HL-60 (cell line): ENCODE measurements around the gene MAPKAPK3.
A peak's percentile ranks its signal among the peaks of the same experiment; 100 is the strongest.

ENCODE experiments used
- DNase-seq, 2 experiments: peaks; one replicate each; pipeline ENCODE4 v3.0.0-alpha.2; 2010 to 2020; ENCODE audit warnings: low read depth in 1 of 2, low spot score in 1 of 2
- H3K27ac ChIP-seq: fragments of 250-450 bp; sonication (Bioruptor Pico); replicated peaks from 2 replicates; pipeline ENCODE4 v1.5.1; 2020; ENCODE audit warnings: mild to moderate bottlenecking, moderate library complexity
- H3K27me3 ChIP-seq: fragments of 250-450 bp; sonication (Bioruptor Pico); 2 replicates; pipeline ENCODE4 v1.5.1; 2021; ENCODE audit warnings: mild to moderate bottlenecking, moderate library complexity; ENCODE audit not compliant: insufficient read depth, poor library complexity, severe bottlenecking
- H3K4me3 ChIP-seq: replicated peaks from 2 replicates; pipeline ENCODE4 v1.5.1; 2011; ENCODE audit warnings: mild to moderate bottlenecking, control low read depth, low read length; ENCODE audit not compliant: insufficient read depth
- GABPA ChIP-seq: IDR thresholded peaks from 2 replicates; pipeline ENCODE4 v1.6.1; 2012; ENCODE audit warnings: low read depth
- POLR2AphosphoS5 ChIP-seq: IDR thresholded peaks from 2 replicates; pipeline ENCODE4 v1.6.1; 2012; ENCODE audit warnings: low read depth
- SPI1 ChIP-seq: IDR thresholded peaks from 2 replicates; pipeline ENCODE4 v1.6.1; 2012; ENCODE audit warnings: low read depth, mild to moderate bottlenecking, borderline replicate concordance
- TF ChIP-seq, protein P1 (sequence below): IDR thresholded peaks from 2 replicates; pipeline ENCODE4 v1.6.1; 2012; ENCODE audit warnings: low read depth; ENCODE audit not compliant: insufficient replicate concordance
- TF ChIP-seq, protein P2 (sequence below): IDR thresholded peaks from one replicate; pipeline ENCODE4 v1.5.1; 2011; ENCODE audit warnings: low read length, control low read depth, inconsistent platforms; ENCODE audit not compliant: insufficient read depth

MAPKAPK3 gene

DNA sequence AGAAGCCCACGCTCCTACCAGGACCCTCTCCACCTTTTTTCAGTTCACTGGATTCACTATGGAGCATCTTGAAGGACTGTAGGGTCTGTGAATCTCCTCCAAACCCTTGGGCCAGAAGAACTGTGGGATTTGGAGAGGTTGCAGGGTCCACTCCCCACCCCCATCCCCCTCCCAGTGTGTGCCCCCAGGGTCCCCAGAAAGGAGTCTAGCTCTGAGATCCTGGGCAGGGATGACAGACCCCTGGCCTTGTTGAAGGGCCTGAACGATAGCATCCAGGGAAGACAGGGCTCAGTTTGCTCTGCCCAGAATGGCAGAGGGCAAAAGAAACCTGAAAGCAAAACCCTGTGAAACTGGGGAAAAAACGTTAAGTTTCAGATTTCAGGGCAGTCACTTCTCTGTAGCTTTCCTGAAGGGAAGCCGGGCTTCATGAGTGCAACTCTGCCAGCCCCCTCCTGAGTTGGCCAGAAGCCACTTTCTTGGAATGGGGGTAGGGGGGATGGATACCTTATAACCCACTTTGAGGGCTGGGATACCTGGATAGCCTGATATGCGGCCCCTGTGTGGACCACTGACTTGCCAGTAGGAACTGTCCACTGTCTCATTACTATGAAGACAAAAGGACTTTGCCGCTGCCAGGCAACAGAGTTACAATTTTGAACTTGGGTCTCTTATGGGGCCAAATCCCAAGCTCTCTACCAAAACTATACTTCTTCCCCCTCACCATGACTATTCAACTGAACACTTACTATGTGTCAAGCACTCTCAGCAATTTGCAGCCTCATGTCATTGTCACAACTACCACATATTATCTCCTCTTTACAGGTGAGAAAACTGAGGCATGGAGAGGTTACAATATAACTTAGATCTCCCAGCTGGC lies 3.7 kb upstream of the MAPKAPK3 start:
- DNase-seq, result no peak
- TF ChIP-seq, protein P1, sequence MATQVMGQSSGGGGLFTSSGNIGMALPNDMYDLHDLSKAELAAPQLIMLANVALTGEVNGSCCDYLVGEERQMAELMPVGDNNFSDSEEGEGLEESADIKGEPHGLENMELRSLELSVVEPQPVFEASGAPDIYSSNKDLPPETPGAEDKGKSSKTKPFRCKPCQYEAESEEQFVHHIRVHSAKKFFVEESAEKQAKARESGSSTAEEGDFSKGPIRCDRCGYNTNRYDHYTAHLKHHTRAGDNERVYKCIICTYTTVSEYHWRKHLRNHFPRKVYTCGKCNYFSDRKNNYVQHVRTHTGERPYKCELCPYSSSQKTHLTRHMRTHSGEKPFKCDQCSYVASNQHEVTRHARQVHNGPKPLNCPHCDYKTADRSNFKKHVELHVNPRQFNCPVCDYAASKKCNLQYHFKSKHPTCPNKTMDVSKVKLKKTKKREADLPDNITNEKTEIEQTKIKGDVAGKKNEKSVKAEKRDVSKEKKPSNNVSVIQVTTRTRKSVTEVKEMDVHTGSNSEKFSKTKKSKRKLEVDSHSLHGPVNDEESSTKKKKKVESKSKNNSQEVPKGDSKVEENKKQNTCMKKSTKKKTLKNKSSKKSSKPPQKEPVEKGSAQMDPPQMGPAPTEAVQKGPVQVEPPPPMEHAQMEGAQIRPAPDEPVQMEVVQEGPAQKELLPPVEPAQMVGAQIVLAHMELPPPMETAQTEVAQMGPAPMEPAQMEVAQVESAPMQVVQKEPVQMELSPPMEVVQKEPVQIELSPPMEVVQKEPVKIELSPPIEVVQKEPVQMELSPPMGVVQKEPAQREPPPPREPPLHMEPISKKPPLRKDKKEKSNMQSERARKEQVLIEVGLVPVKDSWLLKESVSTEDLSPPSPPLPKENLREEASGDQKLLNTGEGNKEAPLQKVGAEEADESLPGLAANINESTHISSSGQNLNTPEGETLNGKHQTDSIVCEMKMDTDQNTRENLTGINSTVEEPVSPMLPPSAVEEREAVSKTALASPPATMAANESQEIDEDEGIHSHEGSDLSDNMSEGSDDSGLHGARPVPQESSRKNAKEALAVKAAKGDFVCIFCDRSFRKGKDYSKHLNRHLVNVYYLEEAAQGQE, result no peak
- TF ChIP-seq SPI1 (no peak), GABPA (no peak), POLR2AphosphoS5 (no peak)
- TF ChIP-seq, protein P2, sequence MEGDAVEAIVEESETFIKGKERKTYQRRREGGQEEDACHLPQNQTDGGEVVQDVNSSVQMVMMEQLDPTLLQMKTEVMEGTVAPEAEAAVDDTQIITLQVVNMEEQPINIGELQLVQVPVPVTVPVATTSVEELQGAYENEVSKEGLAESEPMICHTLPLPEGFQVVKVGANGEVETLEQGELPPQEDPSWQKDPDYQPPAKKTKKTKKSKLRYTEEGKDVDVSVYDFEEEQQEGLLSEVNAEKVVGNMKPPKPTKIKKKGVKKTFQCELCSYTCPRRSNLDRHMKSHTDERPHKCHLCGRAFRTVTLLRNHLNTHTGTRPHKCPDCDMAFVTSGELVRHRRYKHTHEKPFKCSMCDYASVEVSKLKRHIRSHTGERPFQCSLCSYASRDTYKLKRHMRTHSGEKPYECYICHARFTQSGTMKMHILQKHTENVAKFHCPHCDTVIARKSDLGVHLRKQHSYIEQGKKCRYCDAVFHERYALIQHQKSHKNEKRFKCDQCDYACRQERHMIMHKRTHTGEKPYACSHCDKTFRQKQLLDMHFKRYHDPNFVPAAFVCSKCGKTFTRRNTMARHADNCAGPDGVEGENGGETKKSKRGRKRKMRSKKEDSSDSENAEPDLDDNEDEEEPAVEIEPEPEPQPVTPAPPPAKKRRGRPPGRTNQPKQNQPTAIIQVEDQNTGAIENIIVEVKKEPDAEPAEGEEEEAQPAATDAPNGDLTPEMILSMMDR, result no peak
- no peak overlapping the region for H3K27ac ChIP-seq
- no peaks in the 10 kb centered on the region for H3K27me3 ChIP-seq
- H3K4me3 ChIP-seq, result no peak overlapping the region

DNA sequence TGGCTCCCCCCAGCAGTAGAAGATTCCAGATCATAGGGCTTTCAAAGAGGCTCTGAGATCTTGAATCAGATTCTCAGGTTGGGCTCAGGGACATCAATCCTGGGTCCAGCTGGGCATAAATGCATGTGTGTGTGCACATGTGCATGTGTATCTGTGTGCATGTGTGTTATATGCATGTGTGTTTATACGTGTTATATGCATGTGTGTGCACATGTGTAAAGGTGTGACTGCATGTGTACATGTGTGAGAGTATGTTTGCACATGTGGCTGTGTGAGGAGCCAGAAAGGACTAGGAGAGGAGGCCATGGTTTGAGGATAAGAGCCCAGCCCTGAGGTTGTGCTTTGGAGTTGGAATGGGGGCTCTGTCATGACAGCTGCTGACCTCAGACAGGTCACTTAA lies 1.8 kb upstream of the MAPKAPK3 start:
- H3K27me3 ChIP-seq, result no peaks in the 10 kb centered on the region
- no peak for DNase-seq
- TF ChIP-seq, protein P1, result no peak
- TF ChIP-seq, protein P2, result no peak
- TF ChIP-seq GABPA, result no peak
- TF ChIP-seq POLR2AphosphoS5, result no peak
- TF ChIP-seq SPI1, result no peak
- no peak overlapping the region for H3K27ac ChIP-seq
- no peak overlapping the region for H3K4me3 ChIP-seq

DNA sequence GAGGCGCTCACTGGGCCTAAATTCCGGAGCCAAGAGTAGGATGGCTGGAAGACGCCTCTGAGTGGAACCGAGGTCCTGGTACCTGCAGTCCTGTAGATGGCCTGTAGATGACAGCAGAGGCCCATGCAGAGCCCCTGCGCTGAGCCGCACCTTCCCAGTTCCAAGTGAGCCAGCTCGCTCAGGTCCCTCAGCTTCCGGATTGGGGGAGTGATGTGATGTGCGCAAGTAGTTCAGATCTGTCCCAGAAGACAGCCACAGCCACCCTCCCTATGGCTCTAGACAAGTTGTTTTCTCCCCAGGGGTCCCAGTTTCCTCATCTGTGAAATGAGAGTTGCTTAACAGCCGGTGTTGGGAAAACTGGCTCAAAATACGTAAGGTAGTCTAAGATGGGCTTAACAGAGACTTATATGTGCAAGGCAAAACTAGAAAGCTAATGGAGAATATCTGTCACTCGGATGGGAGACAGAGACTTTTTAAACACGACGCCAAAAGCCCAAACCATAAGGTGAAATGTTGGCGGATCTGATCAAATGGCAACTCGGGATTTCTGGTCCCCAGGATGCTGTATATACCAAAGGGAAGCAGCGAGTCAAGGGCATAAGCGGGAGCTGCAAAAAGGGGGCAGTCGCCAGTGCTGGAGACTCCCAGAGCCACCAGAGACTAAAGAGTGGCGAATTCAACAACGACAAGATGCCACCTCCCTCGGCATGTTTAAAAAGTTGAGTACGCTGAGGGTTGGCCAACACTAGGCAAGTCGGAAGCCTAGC lies 765 bp upstream of the MAPKAPK3 start:
- peak overlapping the region; percentile 44 for H3K4me3 ChIP-seq
- H3K27me3 ChIP-seq, result no peaks in the 10 kb centered on the region
- TF ChIP-seq, protein P2, result peak; percentile 99
- TF ChIP-seq GABPA (no peak), SPI1 (peak; percentile 2; the same call in 1 of the 2 replicates)
- TF ChIP-seq, protein P1, result no peak
- peak; percentile 82 to 84 for DNase-seq
- H3K27ac ChIP-seq, result peak overlapping the region; percentile 99
